Ishikawa (cell line): ENCODE results near the gene PORCN.

Experiments used
- CEBPB ChIP-seq: IDR thresholded peaks from 2 replicates; pipeline ENCODE4 v1.6.1; 2012
- CREB1 ChIP-seq: IDR thresholded peaks from 2 replicates; pipeline ENCODE4 v1.6.1; 2012; ENCODE audit warnings: low read depth
- EGR1 ChIP-seq: IDR thresholded peaks from 2 replicates; pipeline ENCODE4 v1.6.1; 2012
- EP300 ChIP-seq: IDR thresholded peaks from 2 replicates; pipeline ENCODE4 v1.6.1; 2012; ENCODE audit warnings: borderline replicate concordance
- FOXM1 ChIP-seq: IDR thresholded peaks from 2 replicates; pipeline ENCODE4 v1.6.1; 2012; ENCODE audit warnings: low read depth, borderline replicate concordance
- NFIC ChIP-seq: IDR thresholded peaks from 2 replicates; pipeline ENCODE4 v1.6.1; 2012
- RAD21 ChIP-seq: IDR thresholded peaks from 2 replicates; pipeline ENCODE4 v1.6.1; 2012; ENCODE audit warnings: low read depth
- TAF1 ChIP-seq: IDR thresholded peaks from 2 replicates; pipeline ENCODE4 v1.6.1; 2012; ENCODE audit warnings: low read depth, mild to moderate bottlenecking
- TCF12 ChIP-seq: IDR thresholded peaks from 2 replicates; pipeline ENCODE4 v1.6.1; 2012; ENCODE audit warnings: low read depth
- TEAD4 ChIP-seq: IDR thresholded peaks from 2 replicates; pipeline ENCODE4 v1.6.1; 2012
- YY1 ChIP-seq: IDR thresholded peaks from 2 replicates; pipeline ENCODE4 v1.6.1; 2012; ENCODE audit warnings: low read depth
- ZBTB7A ChIP-seq: IDR thresholded peaks from 2 replicates; pipeline ENCODE4 v1.6.1; 2012; ENCODE audit warnings: low read depth
- TF ChIP-seq, protein P1 (sequence below): IDR thresholded peaks from 2 replicates; pipeline ENCODE4 v1.6.1; 2012; ENCODE audit warnings: low read depth, mild to moderate bottlenecking
- TF ChIP-seq, protein P2 (sequence below): IDR thresholded peaks from 2 replicates; pipeline ENCODE4 v1.6.1; 2012
- TF ChIP-seq, protein P3 (sequence below): IDR thresholded peaks from 2 replicates; pipeline ENCODE4 v1.6.1; 2012

The PORCN gene

DNA sequence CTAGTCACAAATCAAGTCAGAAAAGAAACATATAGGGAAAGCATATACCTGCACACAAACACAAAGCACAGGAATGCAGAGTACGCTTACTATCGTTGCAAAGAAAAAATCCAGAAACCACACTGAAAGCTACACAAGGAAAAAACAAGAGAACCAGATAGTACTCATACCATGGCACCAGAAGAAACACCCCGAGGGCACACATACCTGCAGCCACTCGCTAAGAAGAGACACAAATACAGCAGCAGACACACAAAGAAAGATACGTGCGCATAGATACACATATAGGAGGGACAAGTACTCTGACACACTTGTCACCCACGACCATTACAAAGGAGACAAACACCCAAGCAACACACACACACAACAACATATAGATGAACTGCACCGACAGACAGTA is 37.3 kb upstream of the PORCN start:
- TF ChIP-seq, protein P1, sequence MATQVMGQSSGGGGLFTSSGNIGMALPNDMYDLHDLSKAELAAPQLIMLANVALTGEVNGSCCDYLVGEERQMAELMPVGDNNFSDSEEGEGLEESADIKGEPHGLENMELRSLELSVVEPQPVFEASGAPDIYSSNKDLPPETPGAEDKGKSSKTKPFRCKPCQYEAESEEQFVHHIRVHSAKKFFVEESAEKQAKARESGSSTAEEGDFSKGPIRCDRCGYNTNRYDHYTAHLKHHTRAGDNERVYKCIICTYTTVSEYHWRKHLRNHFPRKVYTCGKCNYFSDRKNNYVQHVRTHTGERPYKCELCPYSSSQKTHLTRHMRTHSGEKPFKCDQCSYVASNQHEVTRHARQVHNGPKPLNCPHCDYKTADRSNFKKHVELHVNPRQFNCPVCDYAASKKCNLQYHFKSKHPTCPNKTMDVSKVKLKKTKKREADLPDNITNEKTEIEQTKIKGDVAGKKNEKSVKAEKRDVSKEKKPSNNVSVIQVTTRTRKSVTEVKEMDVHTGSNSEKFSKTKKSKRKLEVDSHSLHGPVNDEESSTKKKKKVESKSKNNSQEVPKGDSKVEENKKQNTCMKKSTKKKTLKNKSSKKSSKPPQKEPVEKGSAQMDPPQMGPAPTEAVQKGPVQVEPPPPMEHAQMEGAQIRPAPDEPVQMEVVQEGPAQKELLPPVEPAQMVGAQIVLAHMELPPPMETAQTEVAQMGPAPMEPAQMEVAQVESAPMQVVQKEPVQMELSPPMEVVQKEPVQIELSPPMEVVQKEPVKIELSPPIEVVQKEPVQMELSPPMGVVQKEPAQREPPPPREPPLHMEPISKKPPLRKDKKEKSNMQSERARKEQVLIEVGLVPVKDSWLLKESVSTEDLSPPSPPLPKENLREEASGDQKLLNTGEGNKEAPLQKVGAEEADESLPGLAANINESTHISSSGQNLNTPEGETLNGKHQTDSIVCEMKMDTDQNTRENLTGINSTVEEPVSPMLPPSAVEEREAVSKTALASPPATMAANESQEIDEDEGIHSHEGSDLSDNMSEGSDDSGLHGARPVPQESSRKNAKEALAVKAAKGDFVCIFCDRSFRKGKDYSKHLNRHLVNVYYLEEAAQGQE: no peak
- TF ChIP-seq CEBPB (no peak), ZBTB7A (no peak), TCF12 (no peak), YY1 (no peak), EP300 (no peak)
- TF ChIP-seq, protein P2, sequence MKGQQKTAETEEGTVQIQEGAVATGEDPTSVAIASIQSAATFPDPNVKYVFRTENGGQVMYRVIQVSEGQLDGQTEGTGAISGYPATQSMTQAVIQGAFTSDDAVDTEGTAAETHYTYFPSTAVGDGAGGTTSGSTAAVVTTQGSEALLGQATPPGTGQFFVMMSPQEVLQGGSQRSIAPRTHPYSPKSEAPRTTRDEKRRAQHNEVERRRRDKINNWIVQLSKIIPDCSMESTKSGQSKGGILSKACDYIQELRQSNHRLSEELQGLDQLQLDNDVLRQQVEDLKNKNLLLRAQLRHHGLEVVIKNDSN: no peak

DNA sequence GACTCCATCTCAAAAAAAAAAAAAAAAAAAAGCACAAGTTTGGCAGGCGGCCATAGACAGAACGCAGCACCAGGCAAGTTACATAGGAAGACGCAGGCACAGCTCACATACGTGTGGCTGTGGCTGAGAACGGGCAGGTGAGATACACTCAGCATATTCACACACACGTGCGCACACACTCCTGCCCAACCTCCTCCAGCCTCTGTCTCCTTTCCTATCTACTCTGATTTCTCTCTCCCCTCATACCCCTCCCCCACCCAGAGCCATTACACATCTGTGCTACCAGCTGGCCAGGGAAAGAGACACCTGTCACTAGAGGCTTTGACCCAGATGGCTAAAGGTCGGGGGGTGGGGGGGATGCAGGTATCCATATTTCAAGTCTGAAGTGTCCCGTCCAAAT is 36.6 kb upstream of the PORCN start:
- TF ChIP-seq NFIC: no peak
- no peak for TF ChIP-seq TCF12
- no peak for TF ChIP-seq RAD21
- TF ChIP-seq, protein P3, sequence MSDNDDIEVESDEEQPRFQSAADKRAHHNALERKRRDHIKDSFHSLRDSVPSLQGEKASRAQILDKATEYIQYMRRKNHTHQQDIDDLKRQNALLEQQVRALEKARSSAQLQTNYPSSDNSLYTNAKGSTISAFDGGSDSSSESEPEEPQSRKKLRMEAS: no peak
- TF ChIP-seq, protein P2: no peak
- no peak for TF ChIP-seq FOXM1
- no peak for TF ChIP-seq EGR1
- TF ChIP-seq CEBPB: no peak
- TF ChIP-seq, protein P1: no peak
- no peak for TF ChIP-seq TEAD4

DNA sequence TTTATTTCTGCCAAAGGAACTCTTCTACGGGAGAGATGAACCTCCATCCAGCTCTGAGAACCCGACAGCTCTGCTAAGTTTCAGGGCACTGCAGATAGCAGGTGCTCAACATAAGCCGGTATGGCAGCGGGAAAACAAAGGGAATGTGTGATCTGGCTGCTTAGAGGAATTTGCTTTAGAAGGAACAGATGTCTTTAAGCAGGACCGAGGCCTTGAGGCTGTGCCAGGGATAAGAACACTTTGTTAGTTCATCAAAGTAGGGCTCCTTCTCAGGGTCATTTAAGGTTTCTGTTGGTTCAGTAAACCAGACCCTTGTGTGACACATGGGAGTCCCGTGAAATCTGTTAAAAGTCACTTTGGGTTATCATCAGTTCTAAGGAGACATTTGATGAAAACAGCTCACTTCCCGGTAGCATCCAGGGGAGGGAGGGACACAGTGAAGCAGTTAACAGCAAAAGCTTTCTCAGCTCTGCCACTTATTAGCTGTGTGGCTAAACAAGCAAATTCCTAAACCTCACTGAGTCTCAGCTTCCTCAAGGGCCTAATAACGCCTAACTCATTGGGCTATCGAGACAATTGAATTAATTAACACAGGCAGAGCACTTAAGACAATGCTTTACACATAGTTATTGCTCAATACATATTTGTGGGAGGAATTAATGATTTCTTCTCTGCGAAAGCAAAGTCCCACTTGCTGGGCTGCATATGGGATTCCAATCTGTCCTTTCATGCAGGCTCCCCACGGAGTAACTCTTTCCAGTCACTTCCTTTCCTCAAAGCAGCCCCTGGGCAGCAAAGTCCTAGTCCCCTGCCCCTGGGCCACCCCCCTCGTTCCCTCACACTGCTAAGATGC is 35.7 kb upstream of the PORCN start:
- TF ChIP-seq, protein P1: no peak
- TF ChIP-seq YY1 (no peak), NFIC (no peak)

DNA sequence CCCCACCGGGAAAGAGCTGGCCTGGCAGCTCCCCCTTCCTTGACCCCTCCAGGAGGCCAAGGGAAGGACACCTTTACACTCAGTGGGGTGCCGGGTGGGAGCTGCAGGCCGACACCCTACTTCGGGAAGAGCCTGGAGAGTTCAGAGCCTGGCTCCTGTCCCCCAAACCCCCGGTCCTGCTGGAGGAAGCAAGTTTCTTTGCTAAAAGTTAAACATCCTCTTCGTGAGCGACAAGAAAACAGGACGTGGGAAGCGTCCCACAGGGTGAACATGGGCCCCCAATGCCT is 35.1 kb upstream of the PORCN start:
- TF ChIP-seq TAF1 (no peak), RAD21 (no peak), CEBPB (no peak), TEAD4 (no peak), CREB1 (no peak), EP300 (no peak), YY1 (no peak)

DNA sequence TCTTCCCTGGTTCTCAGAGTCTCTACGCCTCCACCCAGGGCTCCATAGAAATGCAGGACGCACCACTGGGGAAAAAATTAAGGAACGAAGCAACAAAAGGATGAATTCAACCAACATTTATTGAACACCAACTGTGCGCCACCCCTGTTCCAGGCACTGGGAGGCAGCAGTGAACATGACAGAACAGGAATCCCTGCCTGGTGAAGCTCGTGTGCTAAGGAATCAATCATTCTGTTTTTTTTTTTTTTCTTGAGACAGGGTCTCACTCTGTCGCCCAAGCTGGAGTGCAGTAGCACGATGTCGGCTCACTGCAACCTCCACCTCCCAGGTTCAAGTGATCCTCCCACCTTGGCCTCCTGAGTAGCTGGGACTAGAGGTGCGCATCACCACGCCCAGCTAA is 34.7 kb upstream of the PORCN start:
- TF ChIP-seq, protein P3: no peak
- TF ChIP-seq, protein P2: no peak
- TF ChIP-seq CEBPB: no peak
- no peak for TF ChIP-seq ZBTB7A
- TF ChIP-seq EGR1: no peak
- TF ChIP-seq, protein P1: no peak
- no peak for TF ChIP-seq YY1
- no peak for TF ChIP-seq TCF12
- no peak for TF ChIP-seq FOXM1
- no peak for TF ChIP-seq CREB1
- TF ChIP-seq EP300: no peak
- TF ChIP-seq RAD21: no peak; the same call in 1 of the 2 replicates
- no peak for TF ChIP-seq TEAD4
- TF ChIP-seq NFIC: no peak
- no peak for TF ChIP-seq TAF1
